Stimulated activated CD4-positive, alpha-beta T cell treated with anti-CD3 and anti-CD28 coated beads, Interleukin-12 subunit alpha, Interleukin-12 subunit beta, amount 100 ng/mL, for 4 hours (primary cell): Measurements from ENCODE around the gene S100A12.
"Not testable (repeated sequence)": the region's sequence is repeated elsewhere in the genome, so short reads cannot be mapped to it uniquely, and the experiment has no call there.

Source experiments
- DNase-seq: peaks from one replicate; pipeline ENCODE4 v3.0.0-alpha.2; 2020

S100A12 gene

DNA sequence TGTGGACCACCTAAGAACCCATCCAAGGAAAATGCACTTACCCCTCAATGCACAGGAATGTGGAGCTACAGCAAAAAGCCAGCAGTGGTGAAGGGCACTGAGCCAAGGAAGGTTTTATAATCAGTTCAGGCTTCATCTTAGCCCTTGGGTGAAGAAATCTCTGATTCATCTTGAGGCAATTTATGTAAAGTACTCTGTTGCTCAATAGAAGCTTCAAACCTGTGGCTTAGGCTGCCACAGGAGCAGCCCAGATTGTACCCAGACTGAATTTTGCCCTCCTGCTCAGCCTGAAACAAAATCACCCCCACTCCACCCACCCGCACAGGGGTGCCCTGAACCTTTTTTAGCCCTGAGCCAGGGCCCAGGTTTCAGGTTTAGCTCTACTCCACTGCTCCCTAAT is at the start of gene S100A12:
TSS of gene S100A12 (minus strand) at position 111 of the 400 bp plus-strand sequence. CDS start 1,029 bp downstream, outside the sequence.
- DNase-seq: no peak

DNA sequence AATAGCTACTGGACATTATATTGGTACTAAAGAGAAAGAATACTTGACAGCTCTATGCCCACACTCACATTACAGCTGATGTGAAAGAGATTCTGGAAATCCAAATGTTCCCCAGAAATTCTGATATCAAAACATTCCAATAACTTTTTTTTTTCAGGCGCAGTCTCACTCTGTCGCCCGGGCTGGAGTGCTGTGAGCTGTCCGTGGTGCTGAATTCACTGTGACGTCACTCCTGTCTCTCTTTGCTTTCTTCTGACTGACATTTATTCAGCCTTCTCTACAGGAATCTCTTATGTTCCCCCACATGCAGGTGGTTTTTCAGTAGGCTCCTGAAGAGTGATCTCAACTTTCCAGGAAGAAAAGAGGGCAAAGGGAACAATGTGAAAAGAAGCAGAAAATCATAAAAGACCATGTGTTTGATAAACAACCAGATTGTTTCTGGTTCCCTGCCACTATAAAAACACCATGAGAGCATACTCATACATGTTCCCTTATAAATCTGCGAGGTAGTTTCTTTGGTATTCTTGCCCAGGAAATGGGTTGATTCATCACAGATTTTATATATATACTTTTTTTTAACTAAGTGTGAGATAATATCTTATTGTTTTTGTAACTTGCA is 47.1 kb upstream of the S100A12 start:
- peak; percentile 66 for DNase-seq

DNA sequence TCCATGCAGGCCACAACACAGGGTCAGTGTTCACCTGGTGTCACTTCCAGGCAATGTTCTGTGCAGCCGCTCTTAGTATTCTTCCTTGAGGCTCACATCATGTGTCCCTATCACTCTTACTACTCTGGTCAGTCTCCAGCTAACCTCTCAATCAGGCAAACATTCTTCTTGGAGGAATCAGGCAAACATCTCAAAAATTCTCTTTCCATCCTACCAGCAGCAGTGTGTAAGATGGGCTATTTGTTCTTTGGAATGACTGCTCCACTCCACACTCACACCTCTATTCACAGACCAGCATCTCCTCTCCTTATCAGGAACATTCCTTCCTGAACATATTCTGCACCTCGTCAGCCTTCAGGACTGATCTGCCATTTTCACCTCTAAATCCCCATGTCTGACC is 44.9 kb upstream of the S100A12 start:
- DNase-seq: no peak

DNA sequence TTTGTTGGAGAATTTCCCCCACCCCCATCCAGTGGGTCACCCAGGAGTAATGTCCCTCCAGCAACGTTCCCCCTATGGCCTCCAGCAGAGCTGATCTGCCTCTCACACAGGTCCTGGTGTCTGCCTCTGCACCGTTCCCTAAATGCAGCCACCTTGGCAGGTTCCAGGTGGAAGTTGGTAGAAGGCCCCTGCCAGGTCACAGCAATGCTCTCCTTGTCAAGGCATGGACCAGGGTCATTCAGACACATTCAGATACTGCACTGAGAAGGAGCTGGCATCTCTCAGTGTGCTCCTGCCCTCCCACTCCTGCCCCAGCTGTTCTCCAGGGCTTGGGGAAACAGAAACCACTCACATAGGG is 44.0 kb upstream of the S100A12 start:
- DNase-seq: not testable (repeated sequence)

DNA sequence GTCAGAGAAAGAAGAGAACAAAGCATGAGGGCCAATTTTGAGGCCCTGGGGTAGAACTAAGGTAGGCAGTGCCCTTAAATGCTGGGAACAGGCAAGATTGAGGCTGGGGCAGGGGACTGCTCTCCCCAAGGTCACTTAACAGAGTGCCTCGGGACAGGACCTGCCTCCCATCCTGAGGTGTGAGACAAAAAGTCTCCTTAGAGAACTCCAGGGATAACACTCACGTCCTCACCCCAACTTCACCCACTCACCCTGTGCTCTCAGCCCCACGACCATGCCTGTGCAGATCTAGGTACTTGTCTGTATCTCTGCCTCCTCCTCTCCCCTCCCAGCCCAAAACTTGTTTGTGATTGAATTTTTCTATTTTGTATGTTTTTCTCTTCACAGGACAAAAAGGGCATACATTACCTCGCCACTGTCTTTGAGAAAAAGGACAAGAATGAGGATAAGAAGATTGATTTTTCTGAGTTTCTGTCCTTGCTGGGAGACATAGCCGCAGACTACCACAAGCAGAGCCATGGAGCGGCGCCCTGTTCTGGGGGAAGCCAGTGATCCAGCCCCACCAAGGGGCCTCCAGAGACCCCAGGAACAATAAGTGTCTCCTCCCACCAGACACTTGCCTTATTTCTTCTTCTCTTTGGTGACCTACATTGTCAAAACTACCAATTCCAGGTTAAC is 43.5 kb upstream of the S100A12 start:
- DNase-seq: not testable (repeated sequence)

DNA sequence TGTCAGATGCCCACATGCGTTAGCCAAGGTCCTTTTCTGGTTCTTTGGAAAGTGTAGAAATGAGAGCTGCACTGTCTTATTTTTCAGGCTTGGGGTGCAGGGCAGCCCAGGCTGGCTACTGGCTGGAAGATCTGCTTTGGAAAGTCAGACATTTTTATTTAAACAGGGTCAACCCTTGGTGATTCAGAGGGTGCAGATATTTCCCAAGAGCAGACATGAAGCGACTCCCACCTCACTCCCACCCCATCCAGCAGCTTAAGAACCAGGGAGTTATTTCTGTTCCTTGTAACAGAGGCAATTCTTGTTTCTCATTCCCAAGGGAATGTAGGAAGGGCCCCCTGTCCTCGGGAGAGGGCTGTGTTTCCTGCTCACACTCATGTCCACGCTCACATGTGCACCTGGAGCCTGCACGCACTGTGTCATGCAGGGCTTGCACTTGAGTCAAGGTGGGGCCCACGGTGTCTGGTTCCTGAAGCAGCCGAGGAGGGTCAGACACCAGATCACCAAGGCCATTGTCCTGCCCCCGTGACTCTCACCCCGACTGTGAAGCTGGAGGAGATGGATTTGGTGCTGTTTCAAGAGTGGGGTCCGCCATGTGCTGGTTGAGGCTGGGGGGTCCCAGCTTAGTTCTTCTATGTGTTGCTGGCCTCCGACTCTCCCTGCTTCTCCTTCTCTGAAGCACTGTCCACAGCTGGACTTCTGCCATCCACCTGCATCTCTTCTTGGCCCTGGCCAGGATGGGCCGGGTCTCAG is 41.9 kb upstream of the S100A12 start:
- no peak for DNase-seq

DNA sequence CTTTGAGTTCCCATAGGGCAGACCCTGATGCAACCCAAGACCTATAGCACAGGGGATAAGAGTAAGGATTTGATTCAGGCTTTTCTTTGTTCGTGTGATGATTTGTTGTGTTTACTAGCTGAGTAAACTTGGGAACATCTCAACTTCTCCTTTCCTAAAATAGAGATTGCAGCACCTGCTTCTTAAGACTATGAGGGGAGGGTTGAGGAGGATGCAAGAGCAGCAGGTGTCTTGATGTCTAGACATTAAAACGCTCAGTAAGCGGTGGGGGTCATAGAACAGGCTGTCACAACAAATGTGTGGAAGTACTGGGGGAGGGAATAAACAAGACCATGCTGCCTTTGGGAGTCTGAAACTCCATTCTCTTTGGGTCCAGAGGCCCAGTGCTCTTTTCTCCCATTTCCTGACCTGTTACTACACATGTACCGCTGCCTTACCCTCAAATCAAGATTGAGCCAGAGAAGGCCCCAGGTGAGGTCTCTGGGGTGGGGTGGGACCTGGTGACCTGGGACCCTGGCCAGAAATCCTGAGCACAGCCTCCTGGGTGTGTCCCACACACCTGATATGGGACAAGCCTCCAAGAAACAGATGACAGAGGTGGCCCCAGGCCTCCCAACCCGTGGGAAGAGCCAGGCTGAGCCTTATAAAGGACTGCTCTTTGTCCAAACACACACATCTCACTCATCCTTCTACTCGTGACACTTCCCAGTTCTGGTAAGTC is 40.6 kb upstream of the S100A12 start, which contains the start of gene S100A7A:
TSS of gene S100A7A (plus strand) at position 671 of the 721 bp plus-strand sequence. CDS start 1,563 bp downstream, outside the sequence.
- no peak for DNase-seq

DNA sequence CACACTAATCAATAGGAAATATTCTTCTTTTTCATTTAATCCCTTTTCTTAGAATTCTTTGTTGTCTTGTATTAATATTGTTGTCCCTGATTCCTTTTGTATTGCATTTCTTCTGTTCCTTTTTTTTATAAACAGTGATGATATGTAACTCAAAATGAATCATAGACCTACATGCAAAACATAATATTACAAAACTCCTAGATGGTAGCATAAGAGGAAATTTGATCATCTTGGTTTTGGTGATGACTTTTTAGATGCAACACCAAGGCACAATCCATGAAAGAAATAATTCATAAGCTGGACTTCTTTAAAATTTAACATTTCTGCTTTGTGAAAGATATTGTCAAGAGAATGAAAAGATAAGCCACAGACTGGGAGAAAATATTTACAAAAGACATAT is 38.5 kb upstream of the S100A12 start:
- not testable (repeated sequence) for DNase-seq

DNA sequence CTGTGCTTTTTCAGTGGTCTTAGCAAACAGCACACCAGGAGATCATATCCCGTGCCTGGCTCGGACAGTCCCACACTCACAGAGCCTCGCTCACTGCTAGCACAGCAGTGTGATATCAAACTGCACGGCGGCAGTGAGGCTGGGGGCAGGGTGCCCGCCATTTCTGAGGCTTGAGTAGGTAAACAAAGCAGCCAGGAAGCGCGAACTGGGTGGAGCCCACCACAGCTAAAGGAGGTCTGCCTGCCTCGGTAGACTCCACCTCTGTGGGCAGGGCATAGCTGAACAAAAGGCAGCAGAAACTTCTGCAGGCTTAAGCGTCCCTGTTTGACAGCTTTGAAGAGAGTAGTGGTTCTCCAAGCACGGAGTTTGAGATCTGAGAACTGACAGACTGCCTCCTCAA is 31.9 kb upstream of the S100A12 start:
- DNase-seq: not testable (repeated sequence)

DNA sequence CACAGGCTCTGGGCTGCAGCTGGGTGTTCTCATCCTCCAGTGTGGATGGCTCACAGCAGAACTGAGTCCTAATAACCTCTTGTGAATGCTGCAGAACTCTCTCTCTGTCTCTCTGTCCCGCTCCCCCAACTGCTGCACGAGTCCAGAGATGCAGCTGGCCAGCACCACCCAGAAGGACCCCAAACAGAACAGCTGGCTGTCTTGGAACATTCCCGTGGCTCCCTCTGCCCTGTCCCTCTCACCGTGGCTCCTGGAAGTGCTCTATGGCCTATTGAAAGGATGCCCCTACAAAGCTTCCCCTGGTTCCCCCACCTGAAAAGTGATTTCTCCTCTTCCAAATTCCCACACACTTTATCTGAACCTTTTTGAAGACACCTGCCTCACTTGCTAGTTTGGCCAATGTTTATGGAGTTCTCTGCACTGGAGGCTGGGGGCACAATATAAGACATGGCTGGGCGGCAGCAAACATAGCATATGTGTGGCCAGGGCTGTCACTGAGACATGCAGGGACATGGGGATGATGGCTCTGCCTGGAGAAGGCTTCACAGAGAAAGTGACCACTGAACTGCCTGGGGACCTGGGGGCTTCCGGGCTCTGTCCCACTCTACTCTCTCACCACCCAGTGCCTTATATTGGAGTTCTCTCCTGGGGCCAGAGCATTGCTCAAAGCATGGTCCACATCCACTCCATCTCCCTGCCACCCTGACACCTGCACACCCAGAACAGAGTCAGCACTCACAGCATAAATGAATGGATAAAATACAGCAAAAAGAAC is 30.6 kb upstream of the S100A12 start:
- not testable (repeated sequence) for DNase-seq

DNA sequence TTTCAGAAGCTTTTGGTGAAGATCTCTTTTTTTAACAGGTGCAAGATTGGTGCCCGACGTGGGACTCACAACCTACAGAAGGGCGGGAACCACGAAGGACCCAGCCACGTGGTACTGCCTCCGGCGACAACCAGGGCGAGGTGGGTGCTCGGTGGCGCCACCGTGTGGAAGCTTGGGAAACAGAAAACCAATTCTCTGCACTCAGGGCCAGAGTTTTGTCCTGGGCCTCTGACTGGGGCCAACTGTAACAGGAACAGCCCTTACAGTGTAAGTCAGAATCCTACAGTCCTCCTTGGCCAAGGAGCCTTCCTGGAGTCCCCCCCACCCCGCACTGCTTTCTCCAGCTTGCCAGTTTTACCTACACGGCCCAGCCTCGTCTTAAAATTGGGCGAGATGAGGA is 29.3 kb upstream of the S100A12 start:
- peak; percentile 61 for DNase-seq

DNA sequence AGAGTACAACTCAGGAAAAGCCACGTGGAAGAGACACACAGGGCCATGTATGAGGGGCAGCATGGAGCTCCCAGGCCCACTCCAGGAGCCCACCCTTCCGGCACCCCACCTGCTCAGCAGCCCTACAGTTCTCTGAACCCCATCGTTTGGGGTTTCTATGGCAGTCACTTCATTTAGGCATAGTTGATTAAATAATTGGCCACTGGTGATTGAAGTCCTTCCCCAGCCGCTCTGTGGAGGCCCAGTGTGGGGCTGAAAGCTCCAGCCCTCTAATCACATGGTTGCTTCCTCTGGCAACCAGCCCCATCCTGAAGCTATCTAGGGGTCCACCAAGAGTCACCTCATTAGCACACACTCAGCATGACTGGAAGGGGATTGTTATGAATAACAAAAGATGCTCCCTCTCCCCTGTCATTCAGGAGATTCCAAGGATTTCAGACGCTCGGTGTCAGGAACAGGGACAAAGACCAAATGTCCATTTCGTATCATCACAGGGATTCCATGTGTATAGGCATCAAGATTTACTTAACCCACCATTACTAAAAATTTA is 28.7 kb upstream of the S100A12 start:
- DNase-seq: no peak

DNA sequence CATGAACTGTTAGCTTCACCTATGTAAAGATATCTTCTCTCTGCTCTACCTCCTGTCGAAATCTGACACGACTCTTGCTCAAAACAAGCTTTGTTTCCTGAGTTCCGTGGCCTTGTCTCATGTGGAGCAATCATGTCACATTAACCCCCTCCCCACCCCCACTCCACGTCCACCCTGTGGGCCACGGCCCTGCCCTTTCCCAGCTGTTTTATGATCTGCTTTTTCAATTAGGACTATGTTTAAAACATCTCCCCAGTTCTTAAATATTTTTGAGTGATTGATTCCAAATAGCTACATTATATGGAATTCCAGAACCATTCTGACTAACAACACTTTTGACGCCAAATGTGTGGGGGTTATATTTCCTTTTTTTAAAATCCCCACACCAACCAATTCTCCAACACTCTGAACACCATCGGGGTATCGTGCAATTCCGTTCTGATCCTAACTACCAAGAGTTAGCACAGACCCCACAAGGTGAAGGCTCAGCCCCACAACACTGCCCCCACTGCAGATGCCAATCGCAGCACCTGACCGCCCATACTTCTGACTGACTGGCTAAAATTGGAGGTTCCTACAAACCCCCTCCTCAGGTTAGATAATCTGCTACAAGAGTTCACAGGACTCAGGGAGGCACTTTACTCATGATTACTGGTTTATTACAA is 28.1 kb upstream of the S100A12 start:
- no peak for DNase-seq

DNA sequence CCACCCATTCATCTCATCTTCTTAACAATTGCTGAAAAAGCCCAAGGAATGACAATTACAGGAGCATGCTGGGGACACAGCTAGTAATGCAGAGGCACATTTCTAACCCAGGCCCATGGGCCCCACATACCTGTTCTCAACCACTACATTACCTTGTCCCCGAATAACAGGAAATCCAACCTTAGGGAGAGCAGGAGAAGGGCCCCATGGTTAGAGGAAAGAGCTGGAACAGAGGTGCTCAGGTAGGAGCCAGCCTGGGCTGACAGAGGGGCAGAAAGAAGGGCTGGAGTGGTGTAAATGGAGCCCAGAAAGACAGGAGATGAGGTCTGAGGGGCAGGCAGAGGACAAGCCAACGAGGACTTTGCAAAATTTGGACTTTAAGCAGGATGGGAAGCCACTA is 26.8 kb upstream of the S100A12 start:
- no peak for DNase-seq

DNA sequence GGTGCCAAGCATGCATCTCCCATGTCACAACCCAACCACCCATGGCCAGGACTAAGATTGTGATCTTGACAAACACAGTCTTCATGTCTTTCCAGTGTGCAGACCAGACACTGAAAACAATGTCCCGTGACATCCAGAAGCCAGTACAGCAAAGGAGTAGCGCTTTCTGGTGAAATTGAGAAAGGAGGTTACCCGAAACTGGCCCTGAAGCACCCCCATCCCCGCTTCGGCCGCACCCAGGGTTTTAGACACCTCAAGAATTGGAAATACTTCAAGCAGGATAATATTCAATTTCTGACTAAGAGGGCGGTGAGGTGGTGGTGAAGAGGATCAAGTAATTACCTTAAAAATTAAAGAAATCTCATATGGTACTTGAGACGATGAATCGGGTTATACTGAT is 26.0 kb upstream of the S100A12 start:
- no peak for DNase-seq

DNA sequence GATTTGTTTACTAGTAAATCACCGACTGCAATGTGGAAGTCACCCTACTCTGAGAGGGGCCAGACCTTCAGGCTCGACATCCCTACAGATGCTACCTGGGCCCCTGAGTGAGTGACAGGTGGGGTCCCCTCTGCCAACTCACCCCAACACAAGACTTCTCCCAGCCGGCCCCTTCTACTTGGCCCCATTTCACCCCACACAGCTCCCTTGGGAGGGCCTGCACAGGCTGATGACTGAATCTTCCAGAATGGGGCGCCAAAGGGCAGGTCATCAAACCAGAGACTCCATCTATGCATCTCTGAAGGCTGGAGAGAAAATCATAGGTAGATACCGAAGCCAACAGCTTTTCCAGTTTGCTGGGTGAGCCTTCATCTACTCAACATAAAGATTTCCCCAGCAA is 24.8 kb upstream of the S100A12 start:
- no peak for DNase-seq

DNA sequence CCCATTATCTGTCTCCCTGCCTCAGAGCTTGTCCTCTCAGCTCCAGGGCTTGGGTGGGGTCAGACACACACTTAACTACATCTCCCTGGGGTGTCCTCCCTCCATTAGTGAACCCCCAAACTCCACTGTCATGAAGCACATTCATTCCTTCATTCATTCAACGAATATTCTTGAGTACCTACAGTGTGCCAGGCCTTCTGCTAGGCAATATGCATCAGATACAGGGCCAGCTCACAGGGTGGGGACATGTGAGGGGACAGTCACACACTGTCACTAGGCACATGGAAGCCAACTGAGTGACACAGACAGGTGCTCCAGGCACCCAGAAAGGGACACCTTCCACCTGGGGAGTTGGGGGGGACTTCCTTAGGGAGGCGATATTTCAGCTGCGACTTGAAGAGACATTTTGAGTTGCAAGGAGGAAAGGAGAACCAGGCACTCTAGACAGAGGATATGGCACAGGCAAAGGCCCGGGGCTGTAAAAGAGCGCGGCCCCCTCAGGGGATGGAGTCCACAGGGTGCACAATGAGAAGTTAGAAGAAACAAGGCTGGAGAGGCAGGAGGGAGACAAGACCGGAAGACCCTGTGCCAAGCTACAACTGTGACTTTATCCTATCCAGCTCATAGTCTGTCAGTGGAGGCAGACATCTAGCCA is 24.1 kb upstream of the S100A12 start:
- DNase-seq: no peak

DNA sequence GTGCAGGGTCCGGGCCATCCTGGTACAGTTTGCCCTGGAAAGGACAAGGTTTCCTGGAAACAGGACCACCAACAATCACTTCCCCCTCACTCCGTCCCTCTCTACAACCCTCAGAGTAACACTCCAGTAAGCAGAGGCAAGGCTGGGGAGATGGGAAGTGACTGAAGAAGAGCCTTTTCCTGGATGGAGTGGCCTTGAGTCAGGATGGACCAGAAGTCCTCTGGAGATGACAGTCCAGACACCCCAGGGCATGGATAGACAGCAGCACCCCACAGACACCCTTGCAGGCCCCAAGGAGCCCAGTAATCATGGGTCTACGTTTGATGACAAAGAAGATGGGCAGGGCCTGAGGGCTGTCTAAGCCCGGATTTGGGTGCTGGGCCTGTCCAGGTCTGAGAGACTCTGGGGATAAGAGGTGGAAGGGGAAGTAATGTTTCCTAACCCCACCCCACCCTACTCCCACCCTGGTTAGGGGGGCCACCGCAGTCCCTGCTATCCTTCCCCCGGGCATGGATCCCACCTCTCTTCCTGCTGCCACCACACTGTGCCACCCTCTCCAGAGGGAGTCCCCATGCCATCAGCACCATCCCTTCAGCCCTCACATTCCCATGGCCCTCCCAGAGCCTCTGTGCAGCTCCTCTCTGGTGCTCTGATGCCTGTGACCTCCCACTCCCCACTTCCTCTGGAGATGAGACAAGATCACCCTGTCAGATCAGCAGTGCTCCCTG is 22.7 kb upstream of the S100A12 start:
- DNase-seq: no peak

DNA sequence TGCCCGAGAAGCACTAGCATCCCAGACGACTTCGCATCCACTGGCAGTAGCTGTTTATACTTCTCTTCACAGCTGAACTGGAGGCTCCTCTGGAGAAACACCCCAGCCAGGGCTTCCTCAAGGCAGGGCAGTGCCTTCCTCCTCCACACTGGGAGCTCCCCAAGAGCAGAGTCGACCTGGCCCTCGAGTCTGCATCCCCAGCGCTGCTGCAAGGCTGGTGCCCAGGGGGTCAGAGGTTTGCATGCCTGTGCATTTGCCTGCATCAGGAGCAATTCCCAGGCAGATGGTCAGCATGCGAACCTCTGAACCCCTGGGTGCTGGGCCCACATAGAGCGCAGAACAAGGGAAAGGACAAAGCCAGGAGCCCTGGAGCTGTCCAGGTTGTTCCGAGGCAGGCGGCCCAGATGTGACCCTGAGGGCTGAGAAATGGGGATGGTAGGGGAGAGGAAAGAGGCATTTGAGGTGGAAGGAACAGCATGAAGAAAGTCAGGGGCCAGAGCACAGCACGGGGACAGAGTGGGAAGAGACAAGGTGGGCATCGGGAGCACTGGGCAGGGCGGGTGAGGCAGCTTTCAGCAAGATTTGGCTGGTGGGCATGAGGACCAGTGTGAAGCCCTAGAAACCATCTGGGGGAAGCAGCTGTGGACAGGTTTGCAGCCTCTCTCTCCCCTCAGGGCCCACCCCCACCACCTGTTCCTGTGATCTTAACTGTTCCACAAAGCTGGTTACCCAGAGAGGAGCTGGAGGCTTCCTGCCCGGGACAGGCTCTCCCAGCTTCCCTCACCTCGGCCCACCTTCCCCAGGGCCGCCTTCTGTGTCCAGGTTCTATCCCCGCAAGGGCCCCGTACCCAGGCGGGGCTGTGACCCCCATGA is 21.9 kb upstream of the S100A12 start:
- DNase-seq: no peak
